ENCODE measurements around the gene CDC42EP1. TPM values are rescaled to one million over a fixed set of nuclear protein-coding genes. Genes with fewer than 3 reads are reported as not detected.

The CDC42EP1 gene
- total RNA-seq, 1 experiment from 2014 or later, result 43.9 TPM

DNA sequence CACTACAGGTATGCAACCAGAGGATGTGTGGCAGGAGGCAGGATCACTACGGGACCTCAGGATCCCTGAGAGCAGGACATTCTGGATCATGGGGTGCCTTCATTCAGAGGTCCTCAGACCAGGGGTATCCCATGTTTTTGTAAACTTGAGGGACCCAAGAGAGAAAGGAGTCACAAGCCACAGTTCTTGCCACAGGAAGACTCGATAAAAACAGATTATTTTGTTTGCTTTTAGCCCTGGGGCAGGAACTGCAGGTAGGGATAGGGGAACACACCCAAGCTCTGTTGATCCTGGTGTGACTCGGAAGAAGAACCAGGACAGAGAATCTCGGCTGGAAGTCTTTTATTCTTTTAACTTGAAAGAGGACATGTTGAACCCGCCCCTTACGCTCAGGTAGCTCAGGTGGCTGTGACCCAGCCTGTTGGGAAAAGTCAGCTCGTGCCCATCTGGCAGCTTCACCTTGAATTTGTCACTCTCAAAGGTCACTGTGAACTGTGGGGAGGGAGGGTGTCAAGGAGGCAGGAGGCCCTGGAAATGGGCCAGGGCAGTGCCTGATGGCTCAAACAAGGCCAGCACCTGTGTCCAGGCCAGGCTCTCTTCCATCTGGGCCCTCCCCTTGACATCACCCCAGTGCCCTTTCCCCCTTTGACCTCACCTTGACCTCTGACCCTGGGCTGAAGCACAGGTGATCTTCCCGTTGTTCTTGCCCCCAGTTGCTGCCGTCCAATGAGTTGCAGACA is 9.8 kb downstream of the CDC42EP1 start:
- H2AFZ ChIP-seq (ENCODE audit: low read length), result no peak overlapping the region
- no TSS peak for BruUV-seq (replicated peaks)
- no peaks in the 10 kb centered on the region for H3K9me2 ChIP-seq (replicated peaks; ENCODE audit: low read length)
- POLR2A ChIA-PET (ENCODE audit: unreplicated experiment), result no interaction called here
- H3K79me2 ChIP-seq (ENCODE audit: low read length), result peaks cover 17% of the 10 kb centered on the region
- H3K9ac ChIP-seq (ENCODE audit: low read length), result no peak overlapping the region
- intact Hi-C loops (cut with micrococcal nuclease), result no loop called here
- no peak overlapping the region for H3K4me3 ChIP-seq (ENCODE audit: low read length)
- TF ChIP-seq EZH2phosphoT487 (IDR thresholded peaks at IDR 0.05; ENCODE audit: borderline replicate concordance, low read length), result no peak
- no peak for TF ChIP-seq EZH2 (IDR thresholded peaks at IDR 0.05; ENCODE audit: low read length, unreplicated experiment)
- TF ChIP-seq CTCF (conservative IDR thresholded peaks at IDR 0.05; ENCODE audit: low read depth, low read length), result no peak
- CTCF ChIA-PET, result interaction anchor here (0.6 to 1.5 kb wide), 2 partner anchors 22 to 522 kb away, joined by 3 to 16 read pairs; no protein-coding TSS in a partner anchor
- no peaks in the 10 kb centered on the region for H3K9me3 ChIP-seq (ENCODE audit: low read length)
- H3K4me1 ChIP-seq (ENCODE audit: insufficient read depth, low read length), result peaks cover 24% of the 10 kb centered on the region
- H3K4me2 ChIP-seq (ENCODE audit: low read length), result peak overlapping the region; percentile 16; the same call in 1 of the 2 replicates
- H4K20me1 ChIP-seq (ENCODE audit: low read length), result 0 out of 2 replicates have a peak, but pooled peaks cover 4% of the 10 kb centered on the region
- ATAC-seq, result peak; percentile 23; the same call in 1 of the 2 replicates
- H3F3A ChIP-seq (ENCODE audit: low read length, unreplicated experiment), result no peaks in the 10 kb centered on the region
- no peak overlapping the region for H3K27ac ChIP-seq (ENCODE audit: low read length)
- H3K27me3 ChIP-seq (ENCODE audit: low read length), result no peaks in the 10 kb centered on the region
- H3K36me3 ChIP-seq (ENCODE audit: low read depth, low read length), result peaks cover 5% of the 10 kb centered on the region
- DNase-seq, result peak; percentile 48

- DNase-seq, result no peak
- ChIA-PET CTCF (interaction anchor here (1.5 kb wide), 1 partner anchor 22 kb away, joined by 3 read pairs; no protein-coding TSS in a partner anchor), POLR2A (ENCODE audit: unreplicated experiment) (no interaction called here)
- Histone ChIP-seq H3K9me2 (replicated peaks; ENCODE audit: low read length) (no peaks in the 10 kb centered on the region), H3K9me3 (ENCODE audit: low read length) (no peaks in the 10 kb centered on the region), H3K4me2 (ENCODE audit: low read length) (no peak overlapping the region), H3K4me1 (ENCODE audit: insufficient read depth, low read length) (peaks cover 24% of the 10 kb centered on the region), H3K79me2 (ENCODE audit: low read length) (peaks cover 12% of the 10 kb centered on the region), H3K27ac (ENCODE audit: low read length) (no peak overlapping the region), H3K27me3 (ENCODE audit: low read length) (no peaks in the 10 kb centered on the region), H3K4me3 (ENCODE audit: low read length) (no peak overlapping the region), H2AFZ (ENCODE audit: low read length) (no peak overlapping the region), H4K20me1 (ENCODE audit: low read length) (0 out of 2 replicates have a peak, but pooled peaks cover 4% of the 10 kb centered on the region), H3K9ac (ENCODE audit: low read length) (no peak overlapping the region), H3F3A (ENCODE audit: low read length, unreplicated experiment) (no peaks in the 10 kb centered on the region), H3K36me3 (ENCODE audit: low read depth, low read length) (peaks cover 5% of the 10 kb centered on the region)
- intact Hi-C loops (cut with micrococcal nuclease), result no loop called here
- BruUV-seq (replicated peaks), result no TSS peak
- no peak for ATAC-seq
- TF ChIP-seq EZH2phosphoT487 (IDR thresholded peaks at IDR 0.05; ENCODE audit: borderline replicate concordance, low read length) (no peak), CTCF (conservative IDR thresholded peaks at IDR 0.05; ENCODE audit: low read depth, low read length) (no peak), EZH2 (IDR thresholded peaks at IDR 0.05; ENCODE audit: low read length, unreplicated experiment) (no peak)
Measured at GRCh38 chr22:37570661-37570976, 10.3 kb downstream of the CDC42EP1 start.
